ENCODE measurements around the gene RNF10. TPM values are rescaled to one million over a fixed set of nuclear protein-coding genes. Genes with fewer than 3 reads are reported as not detected.

RNF10 gene
- polyA plus RNA-seq, 1 of the 3 experiments (the other 2 are of a cell fraction) = 118 TPM

GRCh38 chr12:120488057-120488640 lies 46.0 kb upstream of the RNF10 start (continued):
- TF ChIP-seq YY1 (IDR thresholded peaks at IDR 0.05; ENCODE audit: low read depth) = no peak
- TF ChIP-seq USF2 (IDR thresholded peaks at IDR 0.05; ENCODE audit: borderline replicate concordance, low read depth, low read length) = no peak

- H3K27me3 ChIP-seq (ENCODE audit: insufficient read depth) = no peaks in the 10 kb centered on the region
- peaks cover 0 to 6% of the 10 kb centered on the region in 2 experiments; a peak in 1 of 4 replicates for H3K4me1 ChIP-seq (ENCODE audit: control insufficient read depth in 1 of 2, insufficient read depth in 2 of 2, low read depth in 1 of 2, low read length in 1 of 2)
- no peak overlapping the region for H3K4me3 ChIP-seq (ENCODE audit: low read depth in 2 of 2, low read length in 1 of 2)
- H3K27ac ChIP-seq (ENCODE audit: low read depth in 2 of 2, low read length in 1 of 2) = no peak overlapping the region
- DNase-seq = no peak
- TF ChIP-seq REST (IDR thresholded peaks at IDR 0.05; ENCODE audit: low read depth, low read length) = no peak
- TF ChIP-seq SMC3 (IDR thresholded peaks at IDR 0.05; ENCODE audit: low read depth, low read length) = no peak
- no peak for TF ChIP-seq IRF3 (IDR thresholded peaks at IDR 0.05; ENCODE audit: low read depth, low read length)
- TF ChIP-seq ELF1 (IDR thresholded peaks at IDR 0.05) = no peak
- no peak for TF ChIP-seq NFIC (IDR thresholded peaks at IDR 0.05; ENCODE audit: borderline replicate concordance)
- TF ChIP-seq YY1 (IDR thresholded peaks at IDR 0.05; ENCODE audit: low read depth) = no peak
- H2AFZ ChIP-seq (ENCODE audit: low read depth) = no peak overlapping the region
- H3K9ac ChIP-seq = no peak overlapping the region
- no peaks in the 10 kb centered on the region for H3K9me2 ChIP-seq
- H3K9me3 ChIP-seq = no peaks in the 10 kb centered on the region
- CTCF ChIA-PET = interaction anchor here (0.6 to 3.6 kb wide), 4 partner anchors 14 to 59 kb away, joined by 3 to 18 read pairs (median 5); partner anchors contain the start of gene SRSF9
- peaks cover 0 to 11% of the 10 kb centered on the region in 2 experiments for H3K36me3 ChIP-seq (replicated peaks in 1 of 2; ENCODE audit: control insufficient read depth in 1 of 2, insufficient read depth in 2 of 2, low read length in 1 of 2)
- no peaks in the 10 kb centered on the region for H4K20me1 ChIP-seq (ENCODE audit: insufficient read depth)
- no peaks in the 10 kb centered on the region for H3F3A ChIP-seq (replicated peaks; ENCODE audit: insufficient read depth)
- 93% methylated on average over 3 of the region's 4 CpGs for WGBS (ENCODE audit: low lambda C conversion rate)
- H3K4me2 ChIP-seq = no peak overlapping the region
- H3K79me2 ChIP-seq (ENCODE audit: insufficient read depth) = peaks cover 5% of the 10 kb centered on the region; the same call in 1 of the 2 replicates
- POLR2A ChIA-PET = no interaction called here
Measured at GRCh38 chr12:120489018-120489417, 45.1 kb upstream of the RNF10 start.

- H3K27me3 ChIP-seq (ENCODE audit: insufficient read depth) = no peaks in the 10 kb centered on the region
- H3K9me3 ChIP-seq = no peaks in the 10 kb centered on the region
- H3K4me2 ChIP-seq = no peak overlapping the region
- TF ChIP-seq POLR2AphosphoS5 (IDR thresholded peaks at IDR 0.05; ENCODE audit: low read depth, low read length) (no peak), EZH2phosphoT487 (IDR thresholded peaks at IDR 0.05; ENCODE audit: borderline replicate concordance, low read depth) (no peak), FOXM1 (IDR thresholded peaks at IDR 0.05; ENCODE audit: low read depth) (no peak), IRF3 (IDR thresholded peaks at IDR 0.05; ENCODE audit: low read depth, low read length) (no peak)
- peaks cover 18% of the 10 kb centered on the region for H3K79me2 ChIP-seq (ENCODE audit: insufficient read depth)
- peaks cover 0 to 11% of the 10 kb centered on the region in 2 experiments for H3K36me3 ChIP-seq (replicated peaks in 1 of 2; ENCODE audit: control insufficient read depth in 1 of 2, insufficient read depth in 2 of 2, low read length in 1 of 2)
- ChIA-PET POLR2A (interaction anchor here (1.5 kb wide), 1 partner anchor 27 kb away, joined by 3 read pairs; no protein-coding TSS in a partner anchor), CTCF (interaction anchor here (2.0 to 3.6 kb wide), 2 partner anchors 22 to 61 kb away, joined by 5 to 18 read pairs; partner anchors contain the start of gene SRSF9)
- H2AFZ ChIP-seq (ENCODE audit: low read depth) = no peak overlapping the region
- no peak overlapping the region for H3K4me3 ChIP-seq (ENCODE audit: low read depth in 2 of 2, low read length in 1 of 2)
- no peak overlapping the region for H3K27ac ChIP-seq (ENCODE audit: low read depth in 2 of 2, low read length in 1 of 2)
- H3K4me1 ChIP-seq (ENCODE audit: control insufficient read depth in 1 of 2, insufficient read depth in 2 of 2, low read depth in 1 of 2, low read length in 1 of 2) = peaks cover 0 to 10% of the 10 kb centered on the region in 2 experiments; a peak in 1 of 4 replicates
- 92% methylated on average over 5 of the region's 5 CpGs for WGBS (ENCODE audit: low lambda C conversion rate)
- no peak for DNase-seq
- H3F3A ChIP-seq (replicated peaks; ENCODE audit: insufficient read depth) = no peaks in the 10 kb centered on the region
- H4K20me1 ChIP-seq (ENCODE audit: insufficient read depth) = no peaks in the 10 kb centered on the region
- H3K9ac ChIP-seq = no peak overlapping the region
- no peaks in the 10 kb centered on the region for H3K9me2 ChIP-seq
Measured at GRCh38 chr12:120490325-120490724, 43.8 kb upstream of the RNF10 start.

All from SK-N-SH (cell line).